Prostate gland (tissue), 2 donors: ENCODE results near the gene TPSB2.

Source experiments
- CTCF ChIP-seq, 4 experiments: fragments of 200-600 bp in 2 of 4; fragments of 450-650 bp in 2 of 4; sonication (generic) in 2 of 4; IDR thresholded peaks; 1 replicate in 3 of 4; 2 replicates in 1 of 4; pipeline ENCODE4 v1.5.1; 2016 to 2019; ENCODE audit warnings: antibody characterized with exemption in 4 of 4, mild to moderate bottlenecking in 2 of 4, moderate library complexity in 2 of 4
- POLR2A ChIP-seq: fragments of 450-650 bp; IDR thresholded peaks from one replicate; pipeline ENCODE4 v1.6.1; 2016; ENCODE audit warnings: antibody characterized with exemption, mild to moderate bottlenecking
- POLR2AphosphoS5 ChIP-seq: sonication (generic); formaldehyde crosslinking; IDR thresholded peaks from one replicate; pipeline ENCODE4 v1.6.1; 2017; ENCODE audit warnings: antibody characterized with exemption

- TF ChIP-seq CTCF (IDR thresholded peaks at IDR 0.05) (no peak), POLR2A (no peak), POLR2AphosphoS5 (no peak)
Measured at GRCh38 chr16:1180549-1181403, 49.2 kb downstream of the TPSB2 start.
